HG03439 (cell line): ENCODE results near the gene ARHGAP44.
A peak's percentile ranks its signal among the peaks of the same experiment; 100 is the strongest.
"Not testable (repeated sequence)": the region's sequence is repeated elsewhere in the genome, so short reads cannot be mapped to it uniquely, and the experiment has no call there.

Source experiments
- ATAC-seq: cut with Tn5 transposase; IDR thresholded peaks from one replicate; pipeline ENCODE4 v1.9.1; 2021; ENCODE audit warnings: mild to moderate bottlenecking, moderate library complexity; ENCODE audit not compliant: unreplicated experiment

Gene ARHGAP44

DNA sequence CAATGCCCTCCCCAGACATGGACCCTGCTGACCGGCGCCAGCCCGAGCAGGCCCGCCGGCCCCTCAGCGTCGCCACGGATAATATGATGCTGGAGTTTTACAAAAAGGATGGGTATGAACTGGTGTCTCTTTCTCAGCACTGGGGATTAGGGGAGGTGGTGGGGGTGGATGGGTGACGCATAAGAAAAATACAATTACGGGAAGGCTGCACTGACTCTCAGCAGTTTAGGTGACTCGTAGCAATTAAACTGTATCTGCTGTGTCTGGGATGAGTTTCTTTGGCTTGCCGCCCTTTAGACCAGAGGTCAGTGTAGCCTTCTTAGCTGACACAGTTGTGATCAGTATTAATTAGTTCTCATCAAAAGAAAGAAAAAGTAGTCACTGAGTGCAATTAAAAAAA, 169.5 kb downstream of the ARHGAP44 start:
- no peak for ATAC-seq

DNA sequence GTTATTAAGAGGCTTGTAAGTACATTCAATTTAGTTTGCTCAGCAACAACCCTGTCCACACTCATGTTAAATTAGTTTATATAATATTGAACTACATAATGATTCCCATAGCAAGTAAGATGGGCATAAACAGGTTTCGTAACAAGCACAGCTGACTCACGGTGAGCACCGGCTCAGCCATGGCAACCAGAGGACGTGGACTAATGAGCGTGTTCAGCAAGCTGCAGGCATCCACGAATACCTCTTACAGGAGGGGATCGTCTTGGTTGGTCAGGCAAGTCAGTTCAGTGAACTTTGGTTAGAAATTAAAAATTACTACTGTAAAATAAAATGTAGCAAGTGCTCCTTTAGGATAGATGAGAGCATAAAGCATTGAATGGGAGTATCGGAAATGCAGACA, 170.1 kb downstream of the ARHGAP44 start:
- no peak for ATAC-seq

DNA sequence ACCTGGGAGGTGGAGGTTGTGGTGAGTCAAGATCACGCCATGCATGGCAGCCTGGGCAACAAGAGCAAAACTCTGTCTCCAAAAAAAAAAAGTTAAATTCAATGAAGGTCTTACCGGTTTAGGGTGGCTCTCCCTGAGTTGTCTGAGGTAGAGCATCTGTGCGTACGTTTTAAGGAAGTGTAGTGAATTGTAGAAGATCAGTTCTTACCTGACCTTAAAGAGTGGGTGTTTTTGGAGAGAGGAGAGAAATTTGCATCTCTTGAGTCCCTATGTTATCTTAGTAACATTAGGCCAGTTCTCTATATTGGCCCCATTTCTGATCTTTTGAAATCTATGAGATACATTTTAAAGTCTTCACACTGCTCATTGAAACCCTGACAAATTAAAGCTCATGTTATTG, 172.4 kb downstream of the ARHGAP44 start:
- no peak for ATAC-seq

DNA sequence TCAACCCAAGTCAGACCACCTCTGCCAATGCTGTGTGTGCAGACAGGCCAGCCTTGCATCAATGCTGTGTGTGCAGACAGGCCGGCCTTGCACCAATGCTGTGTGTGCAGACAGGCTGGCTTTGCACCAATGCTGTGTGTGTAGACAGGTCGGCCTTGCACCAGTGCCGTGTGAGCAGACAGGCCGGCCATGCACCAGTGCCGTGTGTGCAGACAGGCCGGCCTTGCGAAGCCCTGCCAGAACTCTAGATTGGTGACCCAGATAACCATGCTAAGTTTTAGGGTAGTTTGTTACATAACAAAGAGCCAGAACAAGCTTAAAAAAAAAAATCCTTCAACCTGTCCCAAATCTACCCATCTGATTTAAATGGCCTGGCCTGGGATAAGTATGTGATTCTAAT, 174.2 kb downstream of the ARHGAP44 start:
- no peak for ATAC-seq

GRCh38 chr17:12964162-12964561, 174.9 kb downstream of the ARHGAP44 start:
- no peak for ATAC-seq

DNA sequence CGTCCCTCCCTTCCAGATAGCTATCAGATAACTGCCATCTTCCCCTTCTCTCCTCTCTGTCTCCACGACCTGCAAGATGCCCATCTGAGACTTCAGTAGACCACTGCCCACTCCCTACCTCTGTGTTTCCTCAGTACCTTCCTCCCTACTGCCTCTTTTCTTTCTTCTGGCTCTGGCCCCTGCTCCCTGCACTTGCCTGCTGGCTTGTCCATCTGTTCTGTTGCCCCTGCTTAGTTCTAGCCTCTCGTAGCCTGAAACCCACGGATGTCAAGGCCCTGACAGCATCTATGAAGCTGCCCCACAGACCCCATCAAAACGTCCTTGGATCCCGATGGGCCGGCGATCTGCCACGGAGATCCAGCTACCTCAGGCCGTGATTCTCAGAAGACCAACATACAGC, 175.5 kb downstream of the ARHGAP44 start:
- ATAC-seq, result no peak

DNA sequence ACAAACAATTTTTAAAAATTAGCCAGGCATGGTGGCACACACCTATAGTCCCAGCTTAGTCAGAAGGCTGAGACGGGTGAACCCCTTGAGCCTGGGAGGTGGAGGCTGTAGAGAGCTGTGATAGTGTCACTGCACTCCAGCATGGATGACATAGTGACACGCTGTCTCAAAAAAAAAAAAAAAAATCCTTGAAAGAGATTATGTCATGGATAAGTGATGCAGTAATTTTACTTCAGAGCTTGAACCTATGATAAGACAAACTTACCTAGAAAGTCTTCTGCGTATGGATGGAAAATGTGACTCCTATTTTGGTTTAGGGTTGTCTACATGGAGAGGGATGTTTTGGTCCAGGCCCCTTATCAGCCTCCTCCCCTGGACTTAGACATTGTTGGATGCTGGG, 176.7 kb downstream of the ARHGAP44 start:
- no peak for ATAC-seq

- ATAC-seq, result no peak
Observed at GRCh38 chr17:12966413-12966812, 177.1 kb downstream of the ARHGAP44 start.

- ATAC-seq, result no peak
Observed at GRCh38 chr17:12967962-12968361, 178.7 kb downstream of the ARHGAP44 start.

DNA sequence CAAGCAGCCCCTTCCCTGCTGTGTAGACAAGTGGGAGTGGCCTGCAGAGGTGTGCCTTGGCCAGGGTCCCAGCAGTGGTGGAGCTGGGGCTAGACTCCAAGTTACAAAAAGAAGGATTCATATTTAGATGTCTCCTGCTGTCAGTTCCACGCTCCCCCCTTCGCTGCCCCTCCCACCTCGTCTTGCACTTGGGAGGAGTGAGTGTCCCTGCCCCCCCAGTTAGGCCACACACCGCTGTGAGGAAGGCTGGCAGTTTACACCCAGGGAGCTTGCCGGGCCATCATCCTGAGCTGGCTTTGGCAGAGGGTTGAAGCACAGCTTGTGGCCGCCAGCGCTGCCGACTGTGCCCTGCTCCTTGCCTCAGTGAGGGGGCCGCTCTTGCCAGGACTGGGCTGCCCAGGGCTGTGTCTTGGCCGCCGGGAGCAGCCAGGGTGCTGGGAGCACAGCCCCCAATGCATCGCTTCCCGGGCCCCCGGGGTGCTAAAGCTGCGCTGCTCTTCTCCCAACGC, 184.3 kb downstream of the ARHGAP44 start:
- ATAC-seq, result no peak

DNA sequence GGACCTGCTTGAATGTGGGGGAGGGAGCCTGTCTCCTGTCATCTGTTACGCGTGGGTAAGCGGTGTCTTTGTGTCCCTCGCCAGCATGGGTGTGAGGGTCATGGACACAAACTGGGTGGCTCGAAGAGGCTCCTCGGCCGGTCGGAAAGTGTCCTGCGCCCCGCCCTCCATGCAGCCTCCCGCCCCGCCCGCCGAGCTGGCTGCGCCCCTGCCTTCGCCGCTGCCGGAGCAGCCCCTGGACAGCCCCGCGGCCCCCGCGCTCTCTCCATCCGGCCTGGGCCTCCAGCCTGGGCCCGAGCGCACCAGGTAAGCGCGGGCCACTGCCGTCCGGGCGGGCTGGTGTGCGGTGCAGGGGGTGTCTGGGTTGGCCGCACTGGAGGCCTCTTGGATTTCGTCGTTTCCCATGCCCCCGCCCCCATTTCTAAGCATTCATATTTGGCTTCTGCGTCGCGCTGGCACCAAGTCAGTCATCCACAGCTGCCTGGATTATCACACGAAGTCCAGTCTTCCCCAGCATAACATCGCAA, 184.8 kb downstream of the ARHGAP44 start:
- ATAC-seq, result no peak

DNA sequence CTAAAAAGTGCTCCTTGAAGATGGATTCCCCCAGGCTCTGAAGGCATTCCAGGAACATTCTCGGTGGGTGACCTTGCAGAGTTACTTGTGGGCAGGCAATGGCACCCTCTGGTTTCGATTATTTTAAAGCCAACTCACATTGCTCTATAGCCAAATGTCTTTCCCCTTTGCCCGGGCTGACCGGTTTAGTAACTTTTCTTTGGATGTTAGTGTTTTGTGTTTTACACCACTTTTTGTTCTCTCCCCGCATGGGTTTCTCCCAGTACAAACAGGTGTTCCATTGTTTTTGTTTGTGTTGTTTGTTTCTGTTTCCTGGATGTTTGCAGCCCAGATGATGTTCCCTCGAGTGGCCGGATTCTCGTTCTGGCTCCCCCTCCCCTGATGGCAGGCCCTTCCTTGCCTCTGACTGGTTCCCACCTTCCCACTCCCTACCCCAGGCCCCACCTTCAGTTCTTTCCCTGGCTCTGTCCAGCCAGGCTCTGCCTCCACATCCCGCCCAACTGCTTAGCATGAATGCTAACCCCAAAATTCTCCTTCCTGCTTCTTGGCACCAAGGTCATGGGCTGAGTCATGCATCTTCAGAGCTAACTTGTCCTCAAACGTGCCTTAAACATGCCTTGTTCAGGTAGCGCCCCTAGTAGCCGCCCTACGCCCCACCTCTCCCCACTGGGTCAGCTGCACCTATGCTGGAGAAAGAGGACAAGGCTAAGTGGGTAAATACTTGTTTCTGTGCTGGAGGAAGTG, 187.9 kb downstream of the ARHGAP44 start:
- no peak for ATAC-seq

GRCh38 chr17:12978787-12979186, 189.5 kb downstream of the ARHGAP44 start:
- not testable (repeated sequence) for ATAC-seq

GRCh38 chr17:12979246-12979645, 189.9 kb downstream of the ARHGAP44 start:
- ATAC-seq, result no peak

DNA sequence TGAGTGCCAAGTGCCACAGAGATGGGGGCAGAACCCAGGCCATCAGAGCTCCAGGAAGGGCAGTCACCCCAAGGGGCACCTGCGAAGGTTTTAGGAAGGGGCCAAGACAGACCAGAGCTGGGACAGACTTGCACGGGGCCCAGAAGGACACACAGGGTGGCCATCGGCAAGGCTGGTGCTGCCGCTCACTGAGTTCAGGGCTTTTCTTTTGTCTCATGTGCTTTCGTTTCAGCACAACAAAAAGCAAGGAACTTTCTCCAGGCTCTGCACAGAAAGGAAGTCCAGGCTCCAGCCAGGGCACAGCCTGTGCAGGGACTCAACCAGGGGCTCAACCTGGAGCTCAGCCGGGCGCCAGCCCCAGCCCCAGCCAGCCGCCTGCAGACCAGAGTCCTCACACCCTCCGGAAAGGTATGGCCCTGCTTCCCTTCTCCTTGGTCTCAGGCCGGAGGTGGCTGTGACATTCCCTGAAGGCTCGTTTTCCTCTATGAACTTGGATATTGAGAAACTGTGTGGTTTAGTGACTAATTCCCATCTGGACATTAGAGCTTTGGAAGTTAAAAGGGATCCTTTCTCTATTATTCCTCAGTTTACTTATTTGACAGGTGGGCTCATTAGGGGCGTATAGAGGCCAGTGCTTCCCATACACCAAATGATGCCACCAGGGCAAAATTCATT, 190.7 kb downstream of the ARHGAP44 start:
- no peak for ATAC-seq

DNA sequence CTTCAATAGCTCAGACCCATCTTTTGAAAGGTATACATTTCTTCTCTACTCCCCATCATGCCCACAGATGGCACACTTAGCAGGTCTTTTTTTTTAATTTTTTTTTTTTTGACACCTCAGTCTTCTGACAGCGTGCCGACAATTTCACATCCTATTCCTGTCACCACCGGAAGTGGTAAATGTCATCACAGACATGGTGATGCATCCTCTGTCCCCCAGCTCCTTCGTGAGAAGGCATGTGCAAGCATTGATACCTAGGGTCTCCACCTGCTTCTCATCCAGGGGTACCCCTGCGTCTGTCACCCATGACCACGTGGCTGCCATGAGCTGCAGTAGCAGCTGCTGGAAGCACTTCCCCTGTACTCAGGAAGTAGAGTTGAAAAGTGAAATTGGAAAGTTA, 192.9 kb downstream of the ARHGAP44 start:
- peak; percentile 63 for ATAC-seq

DNA sequence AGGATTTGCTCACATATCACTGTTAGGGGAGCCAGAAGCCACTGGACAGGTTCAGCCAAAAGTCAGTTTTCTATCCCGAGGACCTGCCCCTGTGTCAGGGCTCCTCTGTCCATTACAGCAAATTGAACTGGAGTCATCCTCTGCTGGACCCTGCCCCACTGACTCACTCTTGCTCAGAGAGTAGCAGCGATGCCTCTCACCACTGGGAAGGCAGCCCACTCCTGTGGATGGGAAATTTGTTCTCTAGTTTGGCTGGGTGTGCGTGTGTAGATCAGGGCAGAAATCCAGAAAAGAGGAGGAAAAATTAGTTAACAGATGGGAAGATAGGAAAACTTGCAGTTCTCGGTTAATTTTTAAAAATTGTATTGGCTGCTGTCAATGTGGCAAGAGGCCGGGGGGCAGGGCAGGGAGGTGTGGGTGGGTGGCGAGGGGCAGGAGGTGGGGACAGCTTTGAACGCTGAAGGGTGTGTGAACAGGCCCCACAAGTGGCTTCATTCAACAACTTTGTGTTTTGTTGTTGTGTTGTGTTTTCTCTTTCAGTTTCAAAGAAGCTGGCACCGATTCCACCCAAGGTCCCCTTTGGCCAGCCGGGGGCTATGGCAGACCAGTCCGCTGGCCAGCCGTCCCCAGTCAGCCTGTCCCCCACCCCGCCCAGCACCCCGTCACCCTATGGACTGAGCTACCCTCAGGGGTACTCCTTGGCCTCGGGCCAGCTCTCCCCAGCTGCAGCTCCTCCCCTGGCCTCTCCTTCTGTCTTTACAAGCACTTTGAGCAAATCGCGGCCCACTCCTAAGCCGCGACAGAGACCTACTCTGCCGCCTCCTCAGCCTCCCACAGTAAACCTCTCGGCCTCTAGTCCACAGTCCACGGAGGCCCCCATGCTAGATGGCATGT, 194.9 kb downstream of the ARHGAP44 start:
- no peak for ATAC-seq

- no peak for ATAC-seq
Observed at GRCh38 chr17:12985431-12986293, 196.4 kb downstream of the ARHGAP44 start.

DNA sequence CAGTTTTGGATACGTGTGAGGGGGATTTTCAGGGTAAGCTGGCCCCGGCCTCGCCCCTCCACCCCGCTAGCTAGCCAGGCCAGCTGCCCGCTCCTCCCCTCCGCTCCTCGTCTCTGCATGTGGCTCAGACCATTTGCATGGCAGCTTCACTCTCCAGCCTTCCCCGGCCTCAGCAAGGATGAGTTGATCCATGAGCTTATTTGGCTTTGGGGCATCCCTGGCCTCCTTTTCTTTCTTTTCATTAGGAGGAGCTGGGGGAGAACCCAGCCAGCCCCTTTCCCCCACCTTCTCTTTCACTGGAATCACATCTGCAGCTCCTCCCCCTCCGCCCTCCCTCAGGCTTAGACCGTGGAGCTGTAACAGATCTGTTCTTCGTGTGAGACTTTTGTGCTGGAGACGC, 197.8 kb downstream of the ARHGAP44 start:
- ATAC-seq, result no peak
